ENCODE data around the gene NUDCD2.

NUDCD2 gene

GRCh38 chr5:163459819-163460561 is at the start of gene NUDCD2:
NUDCD2 (minus strand) TSS chr5:163460102; CDS start chr5:163460050, 52 bp downstream.
- H3K4me3 ChIP-seq: peak within 1 kb of the TSS; percentile 79
- no peaks in the 10 kb centered on the region for H3K27me3 ChIP-seq
- H3K4me2 ChIP-seq: peak within 1 kb of the TSS; percentile 84
- no peaks in the 10 kb centered on the region for H3K9me3 ChIP-seq
- no peak for TF ChIP-seq Cebpa-rat (IDR thresholded peaks at IDR 0.05)
- peaks cover 34% of the 10 kb centered on the region for H3K4me1 ChIP-seq
- peak within 1 kb of the TSS; percentile 94 for H3K9ac ChIP-seq
- H3K36me3 ChIP-seq: peaks cover 27% of the 10 kb centered on the region
- peak within 1 kb of the TSS; percentile 95 for H3K27ac ChIP-seq
- H4K20me1 ChIP-seq: no peaks in the 10 kb centered on the region

GRCh38 chr5:163509291-163509951 is 49.5 kb upstream of the NUDCD2 start:
- H3K36me3 ChIP-seq: peaks cover 49% of the 10 kb centered on the region
- H3K27me3 ChIP-seq: no peaks in the 10 kb centered on the region
- no peak overlapping the region for H3K4me3 ChIP-seq
- H3K4me2 ChIP-seq: peak overlapping the region; percentile 13; the same call in 1 of the 2 replicates
- peaks cover 35% of the 10 kb centered on the region for H3K4me1 ChIP-seq
- peaks cover 83% of the 10 kb centered on the region for H4K20me1 ChIP-seq
- H3K27ac ChIP-seq: no peak overlapping the region
- no peaks in the 10 kb centered on the region for H3K9me3 ChIP-seq
- H3K9ac ChIP-seq: no peak overlapping the region
- TF ChIP-seq Cebpa-rat (IDR thresholded peaks at IDR 0.05): no peak

DNA sequence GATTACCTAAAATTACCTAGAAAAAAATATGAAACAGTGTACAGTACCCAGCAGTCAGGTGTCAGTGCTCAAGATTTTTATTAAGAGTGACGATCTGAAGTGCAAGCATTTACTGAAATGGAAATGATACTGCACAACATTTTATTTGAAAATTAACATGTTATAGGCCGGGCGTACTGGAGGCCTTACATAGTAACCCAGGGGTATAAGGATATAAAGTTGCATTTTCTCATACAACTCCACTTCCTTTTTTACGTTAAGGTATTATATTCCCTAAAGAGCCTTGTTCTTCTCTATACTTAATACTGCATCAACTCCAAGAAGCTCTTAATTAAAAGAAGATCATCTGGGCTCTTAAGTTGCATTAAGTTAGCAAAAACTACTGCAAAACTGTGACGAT is 48.9 kb upstream of the NUDCD2 start:
- Histone ChIP-seq H3K27me3 (no peaks in the 10 kb centered on the region), H3K4me2 (peak overlapping the region; percentile 95), H3K27ac (no peak overlapping the region), H3K4me1 (peaks cover 35% of the 10 kb centered on the region), H3K9ac (no peak overlapping the region), H3K4me3 (no peak overlapping the region), H3K36me3 (peaks cover 46% of the 10 kb centered on the region), H4K20me1 (peaks cover 81% of the 10 kb centered on the region), H3K9me3 (no peaks in the 10 kb centered on the region)
- no peak for TF ChIP-seq Cebpa-rat (IDR thresholded peaks at IDR 0.05)

DNA sequence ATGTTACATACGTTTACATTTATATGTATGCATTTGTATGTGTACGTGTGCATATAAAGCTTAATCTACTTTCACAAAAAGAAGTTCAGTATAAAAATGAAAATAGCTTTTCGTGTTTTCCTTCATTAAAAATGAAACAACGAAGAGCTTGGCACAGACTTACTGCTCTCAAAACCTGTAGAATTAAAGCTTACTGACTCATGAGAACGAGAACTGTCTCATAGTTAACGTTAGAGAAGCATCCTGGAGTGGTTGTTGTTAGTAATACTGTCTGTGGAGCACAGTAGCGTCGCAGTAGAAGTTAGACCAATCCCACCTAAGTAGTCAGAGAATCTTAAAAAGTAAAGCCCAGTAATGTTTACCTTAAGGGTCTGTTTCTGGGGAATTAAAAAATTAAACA is 46.8 kb upstream of the NUDCD2 start:
- peak overlapping the region; percentile 92 for H3K9ac ChIP-seq
- peak overlapping the region; percentile 95 for H3K4me2 ChIP-seq
- no peaks in the 10 kb centered on the region for H3K9me3 ChIP-seq
- peak overlapping the region; percentile 72 for H3K4me3 ChIP-seq
- H3K27me3 ChIP-seq: no peaks in the 10 kb centered on the region
- no peak for TF ChIP-seq Cebpa-rat (IDR thresholded peaks at IDR 0.05)
- peaks cover 45% of the 10 kb centered on the region for H3K4me1 ChIP-seq
- H3K36me3 ChIP-seq: peaks cover 26% of the 10 kb centered on the region
- H3K27ac ChIP-seq: peak overlapping the region; percentile 90; the same call in 1 of the 2 replicates
- H4K20me1 ChIP-seq: peaks cover 61% of the 10 kb centered on the region

- Histone ChIP-seq H3K36me3 (peaks cover 20% of the 10 kb centered on the region), H3K4me1 (peaks cover 45% of the 10 kb centered on the region), H3K27me3 (no peaks in the 10 kb centered on the region), H3K9me3 (no peaks in the 10 kb centered on the region), H3K9ac (peak overlapping the region; percentile 92), H4K20me1 (peaks cover 54% of the 10 kb centered on the region), H3K4me2 (peak overlapping the region; percentile 95), H3K27ac (peak overlapping the region; percentile 90), H3K4me3 (peak overlapping the region; percentile 72)
- no peak for TF ChIP-seq Cebpa-rat (IDR thresholded peaks at IDR 0.05)
Observed at GRCh38 chr5:163506095-163506457, 46.2 kb upstream of the NUDCD2 start.

DNA sequence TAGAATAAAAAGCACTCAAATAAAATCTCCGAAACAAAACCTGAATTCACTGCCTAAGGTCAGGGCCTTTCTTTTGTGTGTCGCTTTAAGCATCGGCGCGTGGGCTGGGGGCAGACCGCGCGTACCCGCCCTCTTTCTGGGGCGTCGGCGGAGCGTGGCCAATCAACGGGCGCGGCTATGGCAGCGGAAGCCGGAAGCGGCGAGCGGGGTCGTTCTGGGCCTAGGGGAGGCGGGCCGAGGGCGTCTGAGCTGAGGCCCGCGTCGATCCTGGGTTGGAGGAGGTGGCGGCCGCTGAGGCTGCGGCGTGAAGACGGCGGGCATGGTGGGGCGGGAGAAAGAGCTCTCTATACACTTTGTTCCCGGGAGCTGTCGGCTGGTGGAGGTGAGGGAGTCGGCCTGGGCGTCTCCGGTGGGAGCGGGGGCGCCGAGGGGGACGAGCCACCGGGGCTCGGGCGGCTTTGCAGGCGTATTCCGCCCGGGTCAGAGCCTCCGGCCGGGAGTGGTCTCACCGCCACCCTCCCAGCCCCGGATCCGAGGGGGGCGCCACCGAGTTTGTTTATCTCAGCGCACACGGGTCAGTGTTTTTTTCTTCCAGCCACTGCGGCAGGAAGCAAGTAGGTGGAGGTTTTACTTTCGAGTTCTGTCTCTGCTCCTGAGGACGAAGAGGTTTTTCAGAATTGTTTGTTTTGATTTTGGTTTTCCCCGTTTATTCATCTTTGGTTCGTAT is 45.6 kb upstream of the NUDCD2 start, which contains the start of gene MAT2B:
TSS of gene MAT2B (plus strand) at position 252 of the 727 bp plus-strand sequence. CDS start at position 320, 68 bp downstream.
- peaks cover 49% of the 10 kb centered on the region for H4K20me1 ChIP-seq
- H3K36me3 ChIP-seq: peaks cover 19% of the 10 kb centered on the region
- TF ChIP-seq Cebpa-rat (IDR thresholded peaks at IDR 0.05): no peak
- H3K9ac ChIP-seq: peak within 1 kb of the TSS; percentile 92
- no peaks in the 10 kb centered on the region for H3K27me3 ChIP-seq
- no peaks in the 10 kb centered on the region for H3K9me3 ChIP-seq
- peak within 1 kb of the TSS; percentile 95 for H3K4me2 ChIP-seq
- H3K4me1 ChIP-seq: peaks cover 45% of the 10 kb centered on the region
- H3K4me3 ChIP-seq: peak within 1 kb of the TSS; percentile 72
- peak within 1 kb of the TSS; percentile 90 for H3K27ac ChIP-seq

- H3K9ac ChIP-seq: peak overlapping the region; percentile 92
- H3K4me1 ChIP-seq: peaks cover 45% of the 10 kb centered on the region
- H3K4me3 ChIP-seq: peak overlapping the region; percentile 72
- H3K27ac ChIP-seq: peak overlapping the region; percentile 90
- peaks cover 44% of the 10 kb centered on the region for H4K20me1 ChIP-seq
- no peaks in the 10 kb centered on the region for H3K9me3 ChIP-seq
- H3K27me3 ChIP-seq: no peaks in the 10 kb centered on the region
- peak overlapping the region; percentile 87 for H3K4me2 ChIP-seq
- TF ChIP-seq Cebpa-rat (IDR thresholded peaks at IDR 0.05): no peak
- peaks cover 16% of the 10 kb centered on the region for H3K36me3 ChIP-seq
Observed at GRCh38 chr5:163505049-163505367, 45.1 kb upstream of the NUDCD2 start.

DNA sequence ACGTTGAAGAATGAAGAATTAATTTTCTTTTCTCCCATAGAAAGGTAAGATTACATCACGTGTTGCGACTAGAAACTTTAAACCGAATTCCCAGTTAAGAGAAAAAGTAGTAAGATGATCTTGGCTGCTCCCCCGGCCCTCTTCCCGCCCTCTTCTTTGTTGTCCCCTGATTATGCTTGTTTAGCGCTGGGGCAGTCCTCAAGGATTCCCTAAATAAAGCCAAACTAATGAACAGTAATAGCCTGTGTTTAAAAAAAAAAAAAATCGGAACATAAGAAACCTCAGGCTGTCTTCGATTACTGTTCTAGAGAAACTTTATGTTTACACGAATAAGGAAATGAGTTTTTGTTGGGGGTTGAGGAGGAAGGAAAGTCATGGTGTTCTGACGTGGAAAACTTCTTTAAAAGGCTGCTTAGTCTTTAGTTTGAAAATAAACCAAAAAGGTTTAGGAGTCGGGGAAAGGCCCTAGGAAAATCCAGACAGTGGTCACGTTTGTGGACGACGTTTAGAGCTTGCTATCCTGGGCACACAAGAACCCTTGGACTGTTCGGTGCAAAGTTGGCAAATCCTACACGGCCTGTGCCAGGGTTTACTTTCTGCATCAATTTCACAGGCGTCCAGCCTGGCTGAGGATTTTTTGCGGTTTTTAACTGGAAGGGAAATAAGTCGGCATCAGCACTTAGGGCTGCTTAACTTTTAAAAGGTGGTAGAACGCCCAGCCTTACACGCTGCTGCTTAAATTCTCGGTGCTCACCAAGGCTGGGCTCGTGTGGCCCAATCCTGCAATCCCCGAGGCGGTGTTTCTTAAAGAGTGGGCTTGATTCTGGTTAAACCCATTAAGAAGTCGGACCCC is 44.4 kb upstream of the NUDCD2 start:
- peaks cover 37% of the 10 kb centered on the region for H4K20me1 ChIP-seq
- no peaks in the 10 kb centered on the region for H3K27me3 ChIP-seq
- H3K36me3 ChIP-seq: peaks cover 11% of the 10 kb centered on the region
- H3K4me2 ChIP-seq: peak overlapping the region; percentile 87
- no peaks in the 10 kb centered on the region for H3K9me3 ChIP-seq
- TF ChIP-seq Cebpa-rat (IDR thresholded peaks at IDR 0.05): no peak
- H3K27ac ChIP-seq: peak overlapping the region; percentile 90
- peak overlapping the region; percentile 72 for H3K4me3 ChIP-seq
- peak overlapping the region; percentile 92 for H3K9ac ChIP-seq
- peaks cover 39% of the 10 kb centered on the region for H3K4me1 ChIP-seq
